H1 (cell line): ENCODE measurements around the gene LPP. TPM values are rescaled to one million over a fixed set of nuclear protein-coding genes. Genes with fewer than 3 reads are reported as not detected.

Experiments
- CTCF ChIA-PET: fragments of 300-600 bp; sonication (Branson Sonifier 250); formaldehyde crosslinking; loops from one replicate; lab custom pipeline; 2021; ENCODE audit not compliant: partially characterized antibody; lab: Charles Lee
- POLR2A ChIA-PET: fragments of 300-600 bp; sonication (Branson Sonifier 250); formaldehyde crosslinking; loops from one replicate; lab custom pipeline; 2021; ENCODE audit warnings: inconsistent platforms; ENCODE audit not compliant: partially characterized antibody; lab: Charles Lee
- DNase-seq, 2 experiments: peaks; one replicate each; pipeline versions ENCODE4 v3.0.0 to v3.0.0-alpha.2; 2010 to 2022; ENCODE audit warnings: low spot score in 2 of 2, low read depth in 1 of 2, mixed read lengths in 1 of 2
- FAIRE-seq: peaks from 2 replicates; lab custom pipeline; 2011; peaks lifted over from hg19 to GRCh38; lab: Jason Lieb, UNC
- H2AFZ ChIP-seq: 2 replicates; pipeline ENCODE4 v1.8.1; 2012; ENCODE audit warnings: low read length, inconsistent platforms
- H2AK5ac ChIP-seq: 2 replicates; pipeline ENCODE4 v1.6.1; 2013; ENCODE audit warnings: low read depth, low read length
- H2BK120ac ChIP-seq: replicated peaks from 2 replicates; pipeline ENCODE3; 2013; ENCODE audit warnings: low read depth, low read length, inconsistent platforms
- H2BK12ac ChIP-seq: 2 replicates; pipeline ENCODE4 v1.6.1; 2013; ENCODE audit warnings: low read depth, low read length
- H2BK15ac ChIP-seq: 2 replicates; pipeline ENCODE4 v1.6.1; 2013; ENCODE audit warnings: low read length
- H2BK20ac ChIP-seq: 2 replicates; pipeline ENCODE4 v1.6.1; 2013; ENCODE audit warnings: low read length
- H2BK5ac ChIP-seq: 2 replicates; pipeline ENCODE4 v1.6.1; 2013; ENCODE audit warnings: low read depth, low read length
- H3K14ac ChIP-seq: 2 replicates; pipeline ENCODE4 v1.6.1; 2013; ENCODE audit warnings: inconsistent platforms; ENCODE audit not compliant: insufficient read length
- H3K18ac ChIP-seq: 2 replicates; pipeline ENCODE4 v1.6.1; 2013; ENCODE audit warnings: low read length; ENCODE audit errors: extremely low read depth
- H3K23ac ChIP-seq: 2 replicates; pipeline ENCODE4 v1.6.1; 2013; ENCODE audit warnings: inconsistent platforms; ENCODE audit not compliant: insufficient read length
- H3K23me2 ChIP-seq: 2 replicates; pipeline ENCODE4 v1.6.1; 2013; ENCODE audit warnings: low read depth, low read length
- H3K27ac ChIP-seq: 2 replicates; pipeline ENCODE4 v1.6.1; 2011; ENCODE audit warnings: low read depth, low read length, inconsistent platforms
- H3K27me3 ChIP-seq, 4 experiments: replicated peaks in 1 of 4; 1 replicate in 1 of 4; 2 replicates in 3 of 4; pipeline versions ENCODE4 v1.6.1 to v1.8.1; 2011 to 2013; ENCODE audit warnings: low read length in 3 of 4, mild to moderate bottlenecking in 3 of 4, inconsistent platforms in 2 of 4, mixed read lengths in 2 of 4, moderate library complexity in 1 of 4; ENCODE audit not compliant: control insufficient read depth in 3 of 4, insufficient read depth in 3 of 4; ENCODE audit errors: extremely low read depth in 1 of 4
- H3K36me3 ChIP-seq, 4 experiments: 2 replicates each; pipeline versions ENCODE4 v1.6.1 to v1.8.1; 2011 to 2013; ENCODE audit warnings: mild to moderate bottlenecking in 4 of 4, low read length in 3 of 4, moderate library complexity in 2 of 4, control low read depth in 1 of 4, inconsistent platforms in 1 of 4; ENCODE audit not compliant: insufficient read depth in 4 of 4, control insufficient read depth in 2 of 4
- H3K4ac ChIP-seq: replicated peaks from 2 replicates; pipeline ENCODE3; 2013; ENCODE audit warnings: low read length, low read depth, mixed read lengths, inconsistent platforms; ENCODE audit not compliant: insufficient read length
- H3K4me1 ChIP-seq, 4 experiments: replicated peaks in 1 of 4; 1 replicate in 1 of 4; 2 replicates in 3 of 4; pipeline versions ENCODE4 v1.6.1 to v1.8.1; 2011 to 2013; ENCODE audit warnings: low read length in 3 of 4, inconsistent platforms in 2 of 4, mixed read lengths in 1 of 4; ENCODE audit not compliant: insufficient read depth in 4 of 4, control insufficient read depth in 3 of 4
- H3K4me2 ChIP-seq, 2 experiments: 2 replicates each; pipeline versions ENCODE4 v1.6.1 to v1.8.1; 2011 to 2013; ENCODE audit warnings: low read depth in 2 of 2, low read length in 2 of 2, control low read depth in 1 of 2, inconsistent platforms in 1 of 2, mild to moderate bottlenecking in 1 of 2; ENCODE audit not compliant: insufficient read depth in 1 of 2
- H3K4me3 ChIP-seq, 4 experiments: fragments of 200-600, 300-600 bp in 1 of 4; sonication (generic), shearing (Covaris generic), sonication (Bioruptor Twin) in 1 of 4; 2 replicates each; pipeline versions ENCODE4 v1.5.1 to v1.8.1; 2011 to 2016; ENCODE audit warnings: low read length in 4 of 4, low read depth in 3 of 4, control low read depth in 2 of 4, inconsistent platforms in 2 of 4, mild to moderate bottlenecking in 2 of 4, mixed read lengths in 1 of 4, moderate library complexity in 1 of 4; ENCODE audit not compliant: insufficient read depth in 2 of 4; ENCODE audit errors: extremely low read depth in 1 of 4
- H3K56ac ChIP-seq: replicated peaks from 2 replicates; pipeline ENCODE3; 2013; ENCODE audit warnings: low read depth, mild to moderate bottlenecking, mixed read lengths, low read length, inconsistent platforms; ENCODE audit not compliant: insufficient read length
- H3K79me1 ChIP-seq: 2 replicates; pipeline ENCODE4 v1.6.1; 2013; ENCODE audit warnings: low read depth, low read length, control low read depth
- H3K79me2 ChIP-seq, 2 experiments: 2 replicates each; pipeline versions ENCODE4 v1.6.1 to v1.8.1; 2012 to 2013; ENCODE audit warnings: low read length in 2 of 2, mild to moderate bottlenecking in 2 of 2, inconsistent platforms in 1 of 2; ENCODE audit not compliant: insufficient read depth in 2 of 2, control insufficient read depth in 1 of 2
- H3K9ac ChIP-seq, 4 experiments: replicated peaks in 1 of 4; 1 replicate in 1 of 4; 2 replicates in 3 of 4; pipeline versions ENCODE4 v1.6.1 to v1.8.1; 2011 to 2013; ENCODE audit warnings: low read depth in 3 of 4, low read length in 3 of 4, control low read depth in 2 of 4, mild to moderate bottlenecking in 2 of 4, moderate library complexity in 2 of 4, inconsistent platforms in 1 of 4; ENCODE audit errors: extremely low read depth in 1 of 4
- H3K9me3 ChIP-seq, 2 experiments: 2 replicates each; pipeline versions ENCODE4 v1.6.1 to v1.8.1; 2012 to 2013; ENCODE audit warnings: mild to moderate bottlenecking in 2 of 2, moderate library complexity in 2 of 2, control low read depth in 1 of 2, inconsistent platforms in 1 of 2, low read depth in 1 of 2, low read length in 1 of 2, mixed read lengths in 1 of 2; ENCODE audit not compliant: insufficient read depth in 2 of 2
- H4K20me1 ChIP-seq, 2 experiments: replicated peaks in 1 of 2; 2 replicates each; pipeline versions ENCODE3 to v1.8.1; 2011 to 2013; ENCODE audit warnings: inconsistent platforms in 2 of 2, low read length in 2 of 2, mild to moderate bottlenecking in 1 of 2; ENCODE audit not compliant: insufficient read depth in 2 of 2, control insufficient read depth in 1 of 2
- H4K5ac ChIP-seq: 2 replicates; pipeline ENCODE4 v1.6.1; 2013; ENCODE audit warnings: low read length, low read depth, mixed read lengths, inconsistent platforms; ENCODE audit not compliant: insufficient read length
- H4K8ac ChIP-seq: 2 replicates; pipeline ENCODE4 v1.8.0; 2013; ENCODE audit warnings: mild to moderate bottlenecking, moderate library complexity, low read length, inconsistent platforms; ENCODE audit not compliant: insufficient read depth; ENCODE audit errors: extremely low read depth
- H4K91ac ChIP-seq: replicated peaks from 2 replicates; pipeline ENCODE3; 2013; ENCODE audit warnings: low read length, mixed read lengths, inconsistent platforms; ENCODE audit not compliant: insufficient read length
- ATF3 ChIP-seq: IDR thresholded peaks from 2 replicates; pipeline ENCODE4 v1.6.1; 2011; ENCODE audit warnings: low read depth, mild to moderate bottlenecking, low read length; ENCODE audit not compliant: insufficient read depth
- E2F6 ChIP-seq: IDR thresholded peaks from 2 replicates; pipeline ENCODE4 v1.6.1; 2012; ENCODE audit warnings: inconsistent platforms
- GABPA ChIP-seq: IDR thresholded peaks from 2 replicates; pipeline ENCODE4 v1.6.1; 2011; ENCODE audit warnings: mild to moderate bottlenecking, low read length, moderate library complexity, borderline replicate concordance; ENCODE audit not compliant: insufficient read depth
- GTF2F1 ChIP-seq: IDR thresholded peaks from 2 replicates; pipeline ENCODE4 v1.6.1; 2012; ENCODE audit warnings: low read depth, low read length, improper control_type of control experiment, borderline replicate concordance
- KDM5A ChIP-seq: fragments of 200-600 bp; IDR thresholded peaks from 2 replicates; pipeline ENCODE4 v1.7.1; 2012; ENCODE audit warnings: mild to moderate bottlenecking, low read length, inconsistent platforms, mixed read lengths
- PHF8 ChIP-seq: fragments of 200-600 bp; sonication (generic); conservative IDR thresholded peaks from 2 replicates; pipeline ENCODE4 v1.7.1; 2012; ENCODE audit warnings: low read depth, mild to moderate bottlenecking, inconsistent platforms, low read length, moderate library complexity
- RAD21 ChIP-seq, 2 experiments: IDR thresholded peaks in 1 of 2; conservative IDR thresholded peaks in 1 of 2; 2 replicates each; pipeline ENCODE4 v1.6.1; 2011; ENCODE audit warnings: low read depth in 2 of 2, low read length in 2 of 2, improper control_type of control experiment in 1 of 2, inconsistent platforms in 1 of 2, mild to moderate bottlenecking in 1 of 2, moderate library complexity in 1 of 2
- RBBP5 ChIP-seq: IDR thresholded peaks from 2 replicates; pipeline ENCODE4 v1.7.1; 2012; ENCODE audit warnings: low read depth, mild to moderate bottlenecking, inconsistent platforms, low read length, moderate library complexity, borderline replicate concordance
- SIRT6 ChIP-seq: IDR thresholded peaks from one replicate; pipeline ENCODE4 v1.7.1; 2012; ENCODE audit warnings: low read length, inconsistent platforms
- TAF1 ChIP-seq: IDR thresholded peaks from 2 replicates; pipeline ENCODE4 v1.6.1; 2011; ENCODE audit warnings: mild to moderate bottlenecking, low read depth, low read length
- WGBS, 2 experiments: shearing (Covaris generic) in 1 of 2; methylation state at CpG; one replicate each; pipeline versions ENCODE4 v1.1.6 to v1.1.7; 2013 to 2015; ENCODE audit warnings: low lambda C conversion rate in 2 of 2, mixed read lengths in 2 of 2, inconsistent platforms in 1 of 2, low coverage in 1 of 2, missing lambda C conversion rate in 1 of 2; ENCODE audit not compliant: insufficient replicate concordance in 2 of 2, insufficient coverage in 1 of 2, insufficient read length in 1 of 2; ENCODE audit errors: extremely low coverage in 1 of 2, missing lambda C conversion rate in 1 of 2; 5-methylcytosine and 5-hydroxymethylcytosine counted together
- polyA plus RNA-seq, 7 experiments: library from polyadenylated mRNA; depleted of rRNA in 3 of 7; stranded (reverse) in 5 of 7; unstranded in 2 of 7; fragments of >200 nt in 5 of 7; fragments of 200-250 nt in 2 of 7; gene quantifications; 1 replicate in 5 of 7; 2 replicates in 1 of 7; 4 replicates in 1 of 7; pipeline versions ENCODE4 v1.2.1 to v1.2.3, GENCODE V29; 2011 to 2013; ENCODE audit warnings: missing spikeins in 2 of 7, mixed read lengths in 2 of 7
- total RNA-seq: library from RNA; stranded (reverse); fragmentation: NEBNext Ultra II Directional; extraction: Animal tissue kit (Norgen Biotek cat#: 25700); gene quantifications from 2 replicates; pipeline ENCODE4 v1.2.1, GENCODE V29; 2021

The LPP gene
- total and polyA plus RNA-seq, 2 of the 8 experiments (the other 6 are each of a cell fraction or from before 2014, with no cell fraction given), result 10.0 to 53.3 TPM

DNA sequence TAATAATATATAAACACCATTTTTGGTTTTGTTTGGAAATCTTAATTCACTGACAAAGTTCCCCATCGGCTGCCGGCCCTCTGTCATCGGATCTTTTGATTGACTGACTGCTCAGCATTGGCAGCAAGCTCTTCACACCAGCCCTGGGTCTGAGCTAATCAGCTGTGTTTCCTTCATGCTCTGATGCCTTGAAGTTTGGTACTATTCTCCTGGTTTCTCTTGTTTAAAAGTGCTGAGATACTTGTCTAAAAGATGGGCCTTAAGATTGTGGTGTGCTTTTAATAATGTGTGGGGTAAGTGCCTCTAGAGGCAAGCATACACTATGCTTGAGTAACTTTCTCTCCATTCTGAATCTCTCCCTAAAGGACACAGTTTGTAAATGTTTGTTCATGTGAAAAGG is 602.3 kb downstream of the LPP start:
- no peaks in the 10 kb centered on the region for H3K79me2 ChIP-seq
- no peak overlapping the region for H3K27ac ChIP-seq
- H3K14ac ChIP-seq, result no peak overlapping the region
- no peak overlapping the region for H3K56ac ChIP-seq
- no peaks in the 10 kb centered on the region for H3K4me1 ChIP-seq
- ChIA-PET POLR2A (no interaction called here), CTCF (interaction anchor here (0.8 to 1.2 kb wide), 2 partner anchors 10 to 14 kb away, joined by 3 read pairs; no protein-coding TSS in a partner anchor)
- no peaks in the 10 kb centered on the region for H3K36me3 ChIP-seq
- H4K91ac ChIP-seq, result no peak overlapping the region
- H3K4me2 ChIP-seq, result no peak overlapping the region
- no peak for DNase-seq
- no peaks in the 10 kb centered on the region for H3K9me3 ChIP-seq
- no peak overlapping the region for H2BK5ac ChIP-seq
- H3K4ac ChIP-seq, result no peak overlapping the region
- H2BK15ac ChIP-seq, result no peak overlapping the region
- H2AK5ac ChIP-seq, result no peak overlapping the region
- H3K9ac ChIP-seq, result no peak overlapping the region
- no peaks in the 10 kb centered on the region for H3K27me3 ChIP-seq
- FAIRE-seq, result no peak
- no peak overlapping the region for H3K23ac ChIP-seq
- WGBS, 2 experiments, result 97% methylated on average over 3 of the region's 3 CpGs; no CpG with 5 or more reads in 1 of the 2 experiments
- H2BK120ac ChIP-seq, result no peak overlapping the region
- no peak overlapping the region for H4K5ac ChIP-seq
- no peak overlapping the region for H2BK12ac ChIP-seq
- no peak overlapping the region for H3K18ac ChIP-seq
- no peaks in the 10 kb centered on the region for H3K23me2 ChIP-seq
- H2AFZ ChIP-seq, result no peak overlapping the region
- no peak overlapping the region for H3K4me3 ChIP-seq
- H3K79me1 ChIP-seq, result no peaks in the 10 kb centered on the region
- H4K20me1 ChIP-seq, result no peaks in the 10 kb centered on the region
- no peak overlapping the region for H2BK20ac ChIP-seq
- no peak overlapping the region for H4K8ac ChIP-seq
- TF ChIP-seq ATF3 (no peak), GABPA (no peak), RBBP5 (no peak), PHF8 (no peak), TAF1 (no peak), E2F6 (no peak), GTF2F1 (no peak), RAD21 (IDR thresholded peaks at IDR 0.05 in 1 of 2, conservative IDR thresholded peaks at IDR 0.05 in 1 of 2; ENCODE audit: low read depth in 2 of 2, low read length in 2 of 2) (no peak), SIRT6 (no peak), KDM5A (no peak)
